Epithelial cell of esophagus (primary cell): ENCODE results near the gene F12.

Experiments used
- DNase-seq: peaks from one replicate; pipeline ENCODE4 v3.0.0; 2010; ENCODE audit warnings: low read depth
- H3K4me3 ChIP-seq: 2 replicates; pipeline ENCODE4 v1.5.1; 2011; ENCODE audit warnings: mild to moderate bottlenecking, low read length, control low read depth
- TF ChIP-seq, protein P1 (sequence below): IDR thresholded peaks from 2 replicates; pipeline ENCODE4 v1.5.1; 2011; ENCODE audit warnings: low read depth, mild to moderate bottlenecking, low read length, control low read depth, inconsistent platforms; ENCODE audit not compliant: insufficient read depth; ENCODE audit errors: missing control alignments

The F12 gene

GRCh38 chr5:177373806-177374205, 35.6 kb downstream of the F12 start:
- TF ChIP-seq, protein P1, sequence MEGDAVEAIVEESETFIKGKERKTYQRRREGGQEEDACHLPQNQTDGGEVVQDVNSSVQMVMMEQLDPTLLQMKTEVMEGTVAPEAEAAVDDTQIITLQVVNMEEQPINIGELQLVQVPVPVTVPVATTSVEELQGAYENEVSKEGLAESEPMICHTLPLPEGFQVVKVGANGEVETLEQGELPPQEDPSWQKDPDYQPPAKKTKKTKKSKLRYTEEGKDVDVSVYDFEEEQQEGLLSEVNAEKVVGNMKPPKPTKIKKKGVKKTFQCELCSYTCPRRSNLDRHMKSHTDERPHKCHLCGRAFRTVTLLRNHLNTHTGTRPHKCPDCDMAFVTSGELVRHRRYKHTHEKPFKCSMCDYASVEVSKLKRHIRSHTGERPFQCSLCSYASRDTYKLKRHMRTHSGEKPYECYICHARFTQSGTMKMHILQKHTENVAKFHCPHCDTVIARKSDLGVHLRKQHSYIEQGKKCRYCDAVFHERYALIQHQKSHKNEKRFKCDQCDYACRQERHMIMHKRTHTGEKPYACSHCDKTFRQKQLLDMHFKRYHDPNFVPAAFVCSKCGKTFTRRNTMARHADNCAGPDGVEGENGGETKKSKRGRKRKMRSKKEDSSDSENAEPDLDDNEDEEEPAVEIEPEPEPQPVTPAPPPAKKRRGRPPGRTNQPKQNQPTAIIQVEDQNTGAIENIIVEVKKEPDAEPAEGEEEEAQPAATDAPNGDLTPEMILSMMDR, result no peak
- DNase-seq, result peak; percentile 40
- H3K4me3 ChIP-seq, result no peak overlapping the region

GRCh38 chr5:177372910-177373309, 36.5 kb downstream of the F12 start:
- no peak for DNase-seq
- no peak overlapping the region for H3K4me3 ChIP-seq

GRCh38 chr5:177372034-177372896, 37.1 kb downstream of the F12 start:
- TF ChIP-seq, protein P1, result no peak
- no peak for DNase-seq
- no peak overlapping the region for H3K4me3 ChIP-seq

More at GRCh38 chr5:177372910-177373309, 36.5 kb downstream of the F12 start:
- TF ChIP-seq, protein P1, result no peak

DNA sequence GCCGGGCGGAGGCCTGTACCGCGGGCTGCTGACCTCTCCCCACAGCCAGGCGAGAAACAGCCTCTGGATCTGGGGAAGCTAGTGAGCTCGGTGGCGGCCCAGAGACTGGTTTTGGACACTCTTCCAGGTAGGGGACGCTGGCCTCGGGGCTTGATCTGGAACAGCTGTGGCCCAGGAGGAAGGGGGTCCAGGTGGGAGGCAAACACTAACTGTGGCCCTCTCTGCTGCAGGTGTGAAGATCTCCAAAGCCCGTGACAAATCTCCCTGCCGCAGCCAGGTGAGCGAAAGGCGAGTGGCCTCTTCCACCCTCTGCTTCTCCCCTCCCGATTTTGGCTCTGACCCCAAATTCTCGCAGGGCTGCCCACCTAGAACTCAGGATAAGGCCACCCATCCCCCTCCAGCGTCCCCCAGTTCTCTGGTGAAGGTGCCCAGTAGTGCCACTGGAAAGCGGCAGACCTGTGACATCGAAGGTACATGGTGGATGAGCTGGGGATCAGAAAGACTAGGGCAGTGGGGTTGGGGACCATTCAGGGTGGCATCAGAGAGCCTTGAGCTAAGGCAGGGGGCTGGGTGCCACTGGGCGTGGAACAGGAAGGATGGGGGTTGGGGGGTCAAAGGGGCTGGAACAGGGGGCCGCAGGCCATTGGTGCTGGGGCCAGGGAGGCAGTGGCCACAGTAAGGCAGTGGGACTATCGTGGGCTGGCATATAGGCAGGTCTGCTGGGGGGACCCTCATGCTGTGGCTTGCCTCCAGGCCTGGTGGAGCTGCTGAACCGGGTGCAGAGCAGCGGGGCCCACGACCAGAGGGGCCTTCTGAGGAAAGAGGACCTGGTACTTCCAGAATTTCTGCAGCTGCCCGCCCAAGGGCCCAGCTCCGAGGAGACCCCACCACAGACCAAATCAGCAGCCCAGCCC, 38.0 kb downstream of the F12 start:
- H3K4me3 ChIP-seq, result peak overlapping the region; percentile 55
- TF ChIP-seq, protein P1, result no peak
- no peak for DNase-seq

GRCh38 chr5:177370488-177371119, 38.8 kb downstream of the F12 start:
- peak; percentile 86 for DNase-seq
- TF ChIP-seq, protein P1, result peak; percentile 53
- peak overlapping the region; percentile 55 for H3K4me3 ChIP-seq

- DNase-seq, result no peak
- no peak overlapping the region for H3K4me3 ChIP-seq
- TF ChIP-seq, protein P1, result no peak
Observed at GRCh38 chr5:177369645-177370440, 39.5 kb downstream of the F12 start.
